Measurements from ENCODE around the gene TMEM120B. TPM values are rescaled to one million over a fixed set of nuclear protein-coding genes. Genes with fewer than 3 reads are reported as not detected.
"Not testable (repeated sequence)": the region's sequence is repeated elsewhere in the genome, so short reads cannot be mapped to it uniquely, and the experiment has no call there.

The TMEM120B gene
- total and polyA plus RNA-seq, 8 donors, result 8.5 to 17.7 (median 12.0) TPM

DNA sequence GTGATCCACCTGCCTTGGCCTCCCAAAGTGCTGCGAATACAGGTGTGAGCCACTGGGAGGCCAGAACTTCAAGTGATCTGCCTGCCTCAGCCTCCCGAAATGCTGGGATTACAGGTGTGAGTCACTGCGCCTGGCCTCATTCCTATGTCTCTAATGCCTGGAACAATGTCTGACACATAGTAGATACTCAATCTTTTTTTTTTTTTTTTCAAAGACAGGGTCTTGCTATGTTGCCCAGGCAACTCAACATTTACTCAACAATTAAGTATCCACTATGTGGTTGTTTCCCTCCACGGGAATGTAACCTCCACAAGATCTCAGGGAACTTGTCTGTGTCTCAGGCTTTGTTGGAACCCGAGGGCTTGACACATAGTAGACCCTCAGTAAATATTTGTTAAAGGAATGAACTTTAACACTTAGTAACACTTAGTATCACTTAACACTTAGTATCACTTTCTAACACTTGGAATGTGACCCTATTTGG is 3.0 kb upstream of the TMEM120B start:
- Histone ChIP-seq H3K27me3 (no peaks in the 10 kb centered on the region), H3K27ac (peak overlapping the region; percentile 31 to 67), H3K4me3 (no peak overlapping the region), H3K36me3 (no peaks in the 10 kb centered on the region), H3K4me1 (peaks cover 8 to 26% of the 10 kb centered on the region in 2 donors), H3K9me3 (no peaks in the 10 kb centered on the region)
- ATAC-seq (peak; percentile 47), DNase-seq (no peak)
- TF ChIP-seq, protein P1, sequence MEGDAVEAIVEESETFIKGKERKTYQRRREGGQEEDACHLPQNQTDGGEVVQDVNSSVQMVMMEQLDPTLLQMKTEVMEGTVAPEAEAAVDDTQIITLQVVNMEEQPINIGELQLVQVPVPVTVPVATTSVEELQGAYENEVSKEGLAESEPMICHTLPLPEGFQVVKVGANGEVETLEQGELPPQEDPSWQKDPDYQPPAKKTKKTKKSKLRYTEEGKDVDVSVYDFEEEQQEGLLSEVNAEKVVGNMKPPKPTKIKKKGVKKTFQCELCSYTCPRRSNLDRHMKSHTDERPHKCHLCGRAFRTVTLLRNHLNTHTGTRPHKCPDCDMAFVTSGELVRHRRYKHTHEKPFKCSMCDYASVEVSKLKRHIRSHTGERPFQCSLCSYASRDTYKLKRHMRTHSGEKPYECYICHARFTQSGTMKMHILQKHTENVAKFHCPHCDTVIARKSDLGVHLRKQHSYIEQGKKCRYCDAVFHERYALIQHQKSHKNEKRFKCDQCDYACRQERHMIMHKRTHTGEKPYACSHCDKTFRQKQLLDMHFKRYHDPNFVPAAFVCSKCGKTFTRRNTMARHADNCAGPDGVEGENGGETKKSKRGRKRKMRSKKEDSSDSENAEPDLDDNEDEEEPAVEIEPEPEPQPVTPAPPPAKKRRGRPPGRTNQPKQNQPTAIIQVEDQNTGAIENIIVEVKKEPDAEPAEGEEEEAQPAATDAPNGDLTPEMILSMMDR (IDR thresholded peaks at IDR 0.05), result no peak
- intact Hi-C loops (cut with DNase I), result no loop called here

DNA sequence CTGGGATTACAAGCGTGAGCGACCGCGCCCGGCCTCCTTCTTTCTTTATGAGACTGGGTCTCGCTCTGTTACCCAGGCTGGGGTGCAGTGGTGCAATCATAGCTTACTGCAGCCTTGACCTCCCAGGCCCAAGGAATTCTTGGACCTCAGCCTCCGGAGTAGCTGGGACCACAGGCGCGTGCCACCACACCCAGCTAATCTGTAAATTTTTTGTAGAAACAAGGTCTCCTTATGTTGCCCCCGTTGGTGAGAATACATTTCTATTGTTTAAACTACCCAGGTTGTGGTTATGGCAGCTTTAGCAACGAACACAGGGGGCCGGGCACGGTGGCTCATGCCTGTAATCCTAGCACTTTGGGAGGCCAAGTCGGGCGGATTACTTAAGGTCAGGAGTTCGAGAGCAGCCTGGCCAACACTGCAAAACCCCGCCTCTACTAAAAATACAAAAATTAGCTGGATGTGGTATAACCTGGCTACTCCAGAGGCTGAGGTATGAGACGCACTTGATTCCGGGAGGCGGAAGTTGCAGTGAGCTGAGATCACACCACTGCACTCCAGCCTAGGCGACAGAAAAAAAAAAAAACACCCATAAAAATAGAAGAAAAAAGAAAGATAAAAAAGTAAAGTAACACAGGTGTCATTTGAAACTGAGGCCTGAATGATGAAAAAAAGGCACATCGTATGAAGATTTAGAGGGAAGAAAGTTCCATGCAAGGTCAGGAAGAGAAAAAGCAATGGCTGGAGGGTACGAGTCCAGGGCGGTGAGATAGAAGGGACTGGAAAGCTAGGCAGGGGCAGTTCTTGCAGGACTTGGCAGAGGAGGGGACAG is 977 bp upstream of the TMEM120B start:
- peak overlapping the region; percentile 88 to 89 for H3K4me3 ChIP-seq
- H3K9me3 ChIP-seq, result no peaks in the 10 kb centered on the region
- no peaks in the 10 kb centered on the region for H3K36me3 ChIP-seq
- DNase-seq (peak in 2 of 4 donors; percentile 57 to 61), ATAC-seq (peak; percentile 67)
- TF ChIP-seq, protein P1 (IDR thresholded peaks at IDR 0.05), result no peak
- peak overlapping the region; percentile 89 for H3K27ac ChIP-seq
- H3K27me3 ChIP-seq, result no peaks in the 10 kb centered on the region
- intact Hi-C loops (cut with DNase I), result no loop called here
- peaks cover 8 to 26% of the 10 kb centered on the region in 2 donors for H3K4me1 ChIP-seq

DNA sequence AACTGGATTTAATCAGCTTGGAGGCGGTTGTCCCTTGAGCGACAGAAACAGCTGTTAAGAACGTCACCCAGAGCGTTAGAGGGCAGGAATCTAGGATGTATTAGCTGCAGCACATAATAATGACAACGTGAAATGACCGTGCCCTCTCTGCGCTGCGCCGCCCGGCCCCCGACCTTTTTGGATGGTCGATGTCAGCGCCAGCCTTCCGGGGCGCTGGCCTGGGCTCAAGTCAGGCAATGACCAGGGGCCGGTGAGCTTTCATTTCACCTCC is 427 bp upstream of the TMEM120B start:
- peak; percentile 33 for ATAC-seq
- H3K27me3 ChIP-seq, result no peaks in the 10 kb centered on the region
- no peaks in the 10 kb centered on the region for H3K9me3 ChIP-seq
- intact Hi-C loops (cut with DNase I), result no loop called here
- TF ChIP-seq, protein P1 (IDR thresholded peaks at IDR 0.05), result no peak
- H3K4me1 ChIP-seq, result peaks cover 8 to 29% of the 10 kb centered on the region in 2 donors
- peak overlapping the region; percentile 88 to 89 for H3K4me3 ChIP-seq
- peak in 2 of 4 donors; percentile 51 to 81 for DNase-seq
- H3K36me3 ChIP-seq, result no peaks in the 10 kb centered on the region
- peak overlapping the region; percentile 89 for H3K27ac ChIP-seq

DNA sequence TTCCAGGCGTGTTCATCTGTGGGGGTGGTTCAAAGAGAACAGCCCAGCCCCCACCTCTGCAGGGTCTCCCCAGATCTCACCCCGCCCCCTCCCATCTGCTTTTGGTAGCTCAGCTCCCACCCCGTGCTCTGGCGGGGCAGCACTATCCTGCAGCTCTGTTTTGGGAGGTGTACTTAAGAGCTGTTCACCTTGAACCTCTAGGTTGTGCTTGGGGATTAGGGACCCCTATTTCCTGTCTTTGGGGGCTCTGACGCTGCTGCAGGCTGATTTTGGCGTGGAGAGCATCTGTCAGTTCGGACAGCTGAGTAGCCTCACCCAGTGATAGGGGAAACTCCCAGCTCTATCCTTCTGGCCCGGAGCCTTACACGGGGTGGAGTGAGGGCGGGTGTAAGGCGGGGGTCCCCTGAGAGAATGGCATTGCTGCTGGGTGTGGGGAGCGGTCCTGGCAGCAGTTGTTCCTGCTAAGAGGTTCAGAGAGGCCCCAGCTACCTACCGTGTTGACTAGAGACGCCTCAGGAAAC is 765 bp downstream of the TMEM120B start:
- H3K4me1 ChIP-seq, result peaks cover 8 to 29% of the 10 kb centered on the region in 2 donors
- H3K4me3 ChIP-seq, result peak overlapping the region; percentile 88 to 89
- no peaks in the 10 kb centered on the region for H3K9me3 ChIP-seq
- TF ChIP-seq, protein P1 (IDR thresholded peaks at IDR 0.05), result no peak
- peak in 2 of 4 donors; percentile 35 to 60 for DNase-seq
- peak; percentile 7 for ATAC-seq
- H3K36me3 ChIP-seq, result no peaks in the 10 kb centered on the region
- intact Hi-C loops (cut with DNase I), result no loop called here
- H3K27me3 ChIP-seq, result no peaks in the 10 kb centered on the region
- no peak overlapping the region for H3K27ac ChIP-seq

DNA sequence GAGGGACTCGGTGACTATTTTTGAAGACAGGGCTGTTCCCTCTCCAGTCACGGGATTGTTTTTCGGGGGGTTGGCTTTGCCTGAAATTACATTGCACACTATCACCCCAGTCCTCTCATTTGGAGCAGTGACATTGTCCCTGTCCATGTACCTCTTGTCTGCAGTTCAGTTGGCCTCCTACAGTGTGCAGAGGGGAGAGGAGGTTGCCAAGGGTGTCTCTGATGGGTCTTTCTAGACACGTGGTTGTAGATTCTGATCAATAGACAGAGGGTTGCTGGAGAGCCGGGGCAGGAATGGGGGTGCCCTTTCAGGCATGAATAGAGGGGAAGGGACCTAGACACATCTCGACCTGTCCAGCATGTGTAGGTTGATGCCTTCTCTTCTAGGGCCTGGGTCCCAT is 1.2 kb downstream of the TMEM120B start:
- H3K4me1 ChIP-seq, result peaks cover 8 to 29% of the 10 kb centered on the region in 2 donors
- H3K27ac ChIP-seq, result no peak overlapping the region
- TF ChIP-seq, protein P1 (IDR thresholded peaks at IDR 0.05), result no peak
- H3K27me3 ChIP-seq, result no peaks in the 10 kb centered on the region
- no peaks in the 10 kb centered on the region for H3K9me3 ChIP-seq
- DNase-seq (no peak), ATAC-seq (no peak)
- H3K36me3 ChIP-seq, result no peaks in the 10 kb centered on the region
- H3K4me3 ChIP-seq, result peak overlapping the region; percentile 88 to 89
- intact Hi-C loops (cut with DNase I), result no loop called here

DNA sequence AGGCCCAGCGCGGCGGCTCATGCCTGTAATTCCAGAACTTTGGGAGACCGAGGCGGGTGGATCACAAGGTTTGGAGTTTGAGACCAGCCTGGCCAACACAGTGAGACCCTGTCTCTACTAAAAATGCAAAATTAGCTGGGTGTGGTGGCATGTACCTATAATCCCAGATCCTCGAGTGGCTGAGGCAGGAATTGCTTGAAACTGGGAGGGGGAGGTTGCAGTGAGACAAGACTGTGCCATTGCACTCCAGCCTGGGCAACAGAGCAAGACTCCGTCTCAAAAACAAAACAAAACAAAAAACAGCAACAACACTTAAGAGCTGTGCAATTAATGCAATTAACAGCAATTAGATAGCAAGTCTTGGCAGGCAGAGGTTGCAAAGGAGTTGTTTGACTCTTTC is 2.5 kb downstream of the TMEM120B start:
- ATAC-seq; intact Hi-C loops (cut with DNase I); H3K9me3 ChIP-seq; H3K36me3 ChIP-seq; H3K27ac ChIP-seq; H3K4me3 ChIP-seq; H3K27me3 ChIP-seq; DNase-seq: not testable (repeated sequence)
- peaks cover 8 to 29% of the 10 kb centered on the region in 2 donors for H3K4me1 ChIP-seq
